GM12878 (cell line): ENCODE data around the gene SIGLEC11. TPM values are rescaled to one million over a fixed set of nuclear protein-coding genes. Genes with fewer than 3 reads are reported as not detected.

ENCODE experiments used
- ATAC-seq: fragments of 200-7000 bp; cut with Tn5 transposase; 3 replicates; pipeline ENCODE4 v1.9.1; 2020; ENCODE audit warnings: mild to moderate bottlenecking, moderate library complexity
- BruUV-seq: library from RNA; stranded (reverse); fragments of 400-500 nt; replicated peaks from 2 replicates; lab custom pipeline; 2021; lab: Mats Ljungman, UMichigan
- CTCF ChIA-PET: fragments of 300-600 bp; sonication (Branson Sonifier 250); formaldehyde crosslinking; extraction: SDS; loops from one replicate; lab custom pipeline; 2021; ENCODE audit warnings: inconsistent platforms; lab: Yijun Ruan, JAX
- POLR2A ChIA-PET: fragments of 350-600 bp; formaldehyde crosslinking; extraction: SDS; loops from one replicate; lab custom pipeline; 2021; ENCODE audit warnings: inconsistent platforms; lab: Charles Lee
- RAD21 ChIA-PET: fragments of 300-600 bp; sonication (Branson Sonifier 250); formaldehyde crosslinking; loops from one replicate; lab custom pipeline; 2023; ENCODE audit warnings: antibody characterized with exemption; ENCODE audit not compliant: unreplicated experiment; lab: Charles Lee
- SMC1A ChIA-PET: fragments of 300-600 bp; sonication (Branson Sonifier 250); formaldehyde crosslinking; loops from one replicate; lab custom pipeline; 2023; ENCODE audit not compliant: unreplicated experiment, uncharacterized antibody; lab: Charles Lee
- DNase-seq: peaks from one replicate; pipeline ENCODE4 v3.0.0-alpha.2; 2011; ENCODE audit warnings: low read depth, low spot score
- FAIRE-seq: peaks from 3 replicates; lab custom pipeline; 2011; peaks lifted over from hg19 to GRCh38; lab: Jason Lieb, UNC
- H2AFZ ChIP-seq: 2 replicates; pipeline ENCODE4 v1.6.0; 2011; ENCODE audit warnings: low read depth, low read length, control low read depth; ENCODE audit not compliant: control insufficient read depth
- H3K27ac ChIP-seq: 2 replicates; pipeline ENCODE4 v1.5.1; 2011; ENCODE audit warnings: control low read depth; ENCODE audit not compliant: control insufficient read depth, insufficient read depth
- H3K27me3 ChIP-seq, 2 experiments: replicated peaks in 1 of 2; 2 replicates each; pipeline versions ENCODE4 v1.6.0 to v1.6.1; 2011; ENCODE audit warnings: low read length in 1 of 2; ENCODE audit not compliant: control insufficient read depth in 2 of 2, insufficient read depth in 2 of 2
- H3K36me3 ChIP-seq, 2 experiments: 2 replicates each; pipeline ENCODE4 v1.5.1; 2011; ENCODE audit warnings: low read length in 1 of 2; ENCODE audit not compliant: control insufficient read depth in 2 of 2, insufficient read depth in 2 of 2
- H3K4me1 ChIP-seq: 2 replicates; pipeline ENCODE4 v1.6.1; 2011; ENCODE audit warnings: mild to moderate bottlenecking, low read length, moderate library complexity, mixed read lengths; ENCODE audit not compliant: control insufficient read depth, insufficient read depth
- H3K4me2 ChIP-seq: 2 replicates; pipeline ENCODE4 v1.6.0; 2011; ENCODE audit warnings: control low read depth; ENCODE audit not compliant: control insufficient read depth, insufficient read depth
- H3K4me3 ChIP-seq: fragments of 200-600 bp; sonication (generic); 2 replicates; pipeline ENCODE4 v1.5.1; 2016
- H3K79me2 ChIP-seq: 2 replicates; pipeline ENCODE4 v1.6.0; 2011; ENCODE audit warnings: low read length; ENCODE audit not compliant: control insufficient read depth, insufficient read depth
- H3K9ac ChIP-seq: 2 replicates; pipeline ENCODE4 v1.8.0; 2011; ENCODE audit warnings: low read length, control low read depth, mixed read lengths; ENCODE audit not compliant: control insufficient read depth, insufficient read depth
- H3K9me3 ChIP-seq: replicated peaks from 3 replicates; pipeline ENCODE4 v1.5.1; 2011; ENCODE audit warnings: mild to moderate bottlenecking, low read length; ENCODE audit not compliant: control insufficient read depth, insufficient read depth
- H4K20me1 ChIP-seq: 2 replicates; pipeline ENCODE4 v1.6.0; 2011; ENCODE audit not compliant: control insufficient read depth, insufficient read depth
- DPF2 ChIP-seq: fragments of 450-650 bp; IDR thresholded peaks from 2 replicates; pipeline ENCODE4 v1.6.1; 2017; ENCODE audit warnings: mild to moderate bottlenecking
- KAT2A ChIP-seq: conservative IDR thresholded peaks from 2 replicates; pipeline ENCODE4 v1.6.1; 2011; ENCODE audit warnings: low read depth, low read length; ENCODE audit not compliant: control insufficient read depth
- NR2F1 ChIP-seq: fragments of 450-650 bp; conservative IDR thresholded peaks from 2 replicates; pipeline ENCODE4 v1.6.1; 2017; ENCODE audit warnings: mild to moderate bottlenecking
- SMAD5 ChIP-seq: IDR thresholded peaks from 2 replicates; pipeline ENCODE4 v1.6.1; 2016; ENCODE audit warnings: antibody characterized with exemption, low read depth
- STAT1 ChIP-seq: fragments of 450-650 bp; conservative IDR thresholded peaks from 2 replicates; pipeline ENCODE4 v1.6.1; 2014; ENCODE audit warnings: antibody characterized with exemption, mild to moderate bottlenecking
- ZNF207 ChIP-seq: fragments of 450-650 bp; IDR thresholded peaks from 2 replicates; pipeline ENCODE4 v1.6.1; 2014; ENCODE audit warnings: antibody characterized with exemption, mild to moderate bottlenecking, borderline replicate concordance
- WGBS: methylation state at CpG from one replicate; pipeline ENCODE4 v1.1.6; 2016; ENCODE audit warnings: low lambda C conversion rate; ENCODE audit not compliant: insufficient replicate concordance, insufficient coverage; ENCODE audit errors: missing lambda C conversion rate; 5-methylcytosine and 5-hydroxymethylcytosine counted together
- in situ Hi-C: fragments of 300-500 bp; cut with MboI; formaldehyde crosslinking; loops from 9 replicates; pipeline ENCODE4 v1.14.3; 2018; ENCODE audit warnings: mixed read lengths
- intact Hi-C: fragments of 100-400 bp; cut with micrococcal nuclease; formaldehyde crosslinking; loops from one replicate; pipeline ENCODE4 v1.14.2; 2022; ENCODE audit not compliant: unreplicated experiment
- polyA plus RNA-seq, 11 experiments: library from polyadenylated mRNA; depleted of rRNA in 4 of 11; unstranded in 6 of 11; stranded (reverse) in 5 of 11; fragments of >200 nt; fragmentation: Nextera tagmentation in 4 of 11; fragmentation: Illumina TruSeq in 1 of 11; extraction: Ambion mirVana in 4 of 11; extraction: Trizol in 1 of 11; gene quantifications; 1 replicate in 1 of 11; 2 replicates in 10 of 11; pipeline versions ENCODE4 v1.2.1 to v1.2.3, GENCODE V29; 2011 to 2016; ENCODE audit warnings: inconsistent platforms in 2 of 11, missing spikeins in 2 of 11, low read depth in 1 of 11
- total RNA-seq, 4 experiments: library from RNA; depleted of rRNA in 3 of 4; stranded (reverse); fragments of >200 nt in 3 of 4; fragmentation: Illumina TruSeq in 1 of 4; extraction: Trizol in 1 of 4; gene quantifications; 2 replicates each; pipeline versions ENCODE4 v1.2.1 to v1.2.3, GENCODE V29; 2013 to 2021
- TF ChIP-seq, protein P1 (sequence below): fragments of 450-650 bp; IDR thresholded peaks from 2 replicates; pipeline ENCODE4 v1.6.1; 2017; ENCODE audit warnings: borderline replicate concordance
- TF ChIP-seq, protein P2 (sequence below): fragments of 450-650 bp; formaldehyde crosslinking; IDR thresholded peaks from 2 replicates; pipeline ENCODE4 v1.4.0; 2022; ENCODE audit warnings: mild to moderate bottlenecking, moderate library complexity
- TF ChIP-seq, protein P3 (sequence below): fragments of 150-350 bp; IDR thresholded peaks from 2 replicates; pipeline ENCODE4 v1.6.1; 2016; ENCODE audit warnings: low read depth, low read length
- TF ChIP-seq, protein P4 (sequence below): fragments of 150-350 bp; IDR thresholded peaks from 2 replicates; pipeline ENCODE4 v1.6.1; 2014; ENCODE audit warnings: mild to moderate bottlenecking, low read depth, low read length

SIGLEC11 gene
- total and polyA plus RNA-seq, 10 of the 15 experiments (the other 5 are each of a cell fraction or from before 2014, with no cell fraction given): not detected

DNA sequence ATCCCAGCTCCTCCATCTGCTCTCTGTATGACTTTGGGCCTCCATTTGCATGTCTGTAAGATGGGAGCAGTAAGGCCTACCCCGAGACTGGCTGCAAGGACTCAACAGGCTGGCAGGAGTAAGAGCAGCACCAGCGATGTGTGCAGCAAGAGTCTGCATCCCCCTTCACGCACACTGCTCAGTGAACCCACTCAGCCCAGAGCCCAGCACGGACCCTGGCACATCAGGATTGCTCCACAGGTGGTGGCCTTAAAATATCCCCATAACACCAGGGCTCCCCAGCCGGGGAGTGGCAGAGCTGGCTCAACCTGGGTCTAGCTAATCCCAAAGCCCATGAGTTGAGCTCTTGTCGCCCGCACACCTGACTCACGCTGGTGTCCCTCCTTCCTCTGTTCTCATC lies 40.8 kb upstream of the SIGLEC11 start:
- Histone ChIP-seq H4K20me1 (no peaks in the 10 kb centered on the region), H3K4me2 (no peak overlapping the region), H2AFZ (no peak overlapping the region), H3K4me3 (no peak overlapping the region), H3K27me3 (no peaks in the 10 kb centered on the region), H3K79me2 (no peaks in the 10 kb centered on the region; the same call in 1 of the 2 replicates), H3K9ac (no peak overlapping the region), H3K9me3 (no peaks in the 10 kb centered on the region), H3K36me3 (peaks cover 20 to 22% of the 10 kb centered on the region in 2 experiments; a peak in 3 of 4 replicates), H3K4me1 (peaks cover 16% of the 10 kb centered on the region), H3K27ac (no peak overlapping the region)
- WGBS: 93% methylated on average over 8 of the region's 8 CpGs
- BruUV-seq: no TSS peak
- ChIA-PET SMC1A (no interaction called here), CTCF (interaction anchor here (1.2 kb wide), 1 partner anchor 9 kb away, joined by 4 read pairs; no protein-coding TSS in a partner anchor), POLR2A (no interaction called here), RAD21 (no interaction called here)
- no peak for FAIRE-seq
- in situ Hi-C loops: no loop called here
- ATAC-seq: no peak
- no peak for DNase-seq
- intact Hi-C loops: no loop called here
- TF ChIP-seq ZNF207 (no peak), STAT1 (no peak), SMAD5 (no peak), NR2F1 (no peak), KAT2A (no peak), DPF2 (no peak)
- TF ChIP-seq, protein P1, sequence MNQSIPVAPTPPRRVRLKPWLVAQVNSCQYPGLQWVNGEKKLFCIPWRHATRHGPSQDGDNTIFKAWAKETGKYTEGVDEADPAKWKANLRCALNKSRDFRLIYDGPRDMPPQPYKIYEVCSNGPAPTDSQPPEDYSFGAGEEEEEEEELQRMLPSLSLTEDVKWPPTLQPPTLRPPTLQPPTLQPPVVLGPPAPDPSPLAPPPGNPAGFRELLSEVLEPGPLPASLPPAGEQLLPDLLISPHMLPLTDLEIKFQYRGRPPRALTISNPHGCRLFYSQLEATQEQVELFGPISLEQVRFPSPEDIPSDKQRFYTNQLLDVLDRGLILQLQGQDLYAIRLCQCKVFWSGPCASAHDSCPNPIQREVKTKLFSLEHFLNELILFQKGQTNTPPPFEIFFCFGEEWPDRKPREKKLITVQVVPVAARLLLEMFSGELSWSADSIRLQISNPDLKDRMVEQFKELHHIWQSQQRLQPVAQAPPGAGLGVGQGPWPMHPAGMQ: no peak
- TF ChIP-seq, protein P2, sequence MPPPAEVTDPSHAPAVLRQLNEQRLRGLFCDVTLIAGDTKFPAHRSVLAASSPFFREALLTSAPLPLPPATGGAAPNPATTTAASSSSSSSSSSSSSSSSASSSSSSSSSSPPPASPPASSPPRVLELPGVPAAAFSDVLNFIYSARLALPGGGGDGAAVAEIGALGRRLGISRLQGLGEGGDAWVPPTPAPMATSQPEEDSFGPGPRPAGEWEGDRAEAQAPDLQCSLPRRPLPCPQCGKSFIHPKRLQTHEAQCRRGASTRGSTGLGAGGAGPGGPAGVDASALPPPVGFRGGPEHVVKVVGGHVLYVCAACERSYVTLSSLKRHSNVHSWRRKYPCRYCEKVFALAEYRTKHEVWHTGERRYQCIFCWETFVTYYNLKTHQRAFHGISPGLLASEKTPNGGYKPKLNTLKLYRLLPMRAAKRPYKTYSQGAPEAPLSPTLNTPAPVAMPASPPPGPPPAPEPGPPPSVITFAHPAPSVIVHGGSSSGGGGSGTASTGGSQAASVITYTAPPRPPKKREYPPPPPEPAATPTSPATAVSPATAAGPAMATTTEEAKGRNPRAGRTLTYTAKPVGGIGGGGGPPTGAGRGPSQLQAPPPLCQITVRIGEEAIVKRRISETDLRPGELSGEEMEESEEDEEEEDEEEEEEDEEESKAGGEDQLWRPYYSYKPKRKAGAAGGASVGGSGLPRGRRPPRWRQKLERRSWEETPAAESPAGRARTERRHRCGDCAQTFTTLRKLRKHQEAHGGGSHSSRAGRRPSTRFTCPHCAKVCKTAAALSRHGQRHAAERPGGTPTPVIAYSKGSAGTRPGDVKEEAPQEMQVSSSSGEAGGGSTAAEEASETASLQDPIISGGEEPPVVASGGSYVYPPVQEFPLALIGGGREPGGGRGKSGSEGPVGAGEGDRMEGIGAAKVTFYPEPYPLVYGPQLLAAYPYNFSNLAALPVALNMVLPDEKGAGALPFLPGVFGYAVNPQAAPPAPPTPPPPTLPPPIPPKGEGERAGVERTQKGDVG (CRISPR knock-in tag): no peak
- TF ChIP-seq, protein P3, sequence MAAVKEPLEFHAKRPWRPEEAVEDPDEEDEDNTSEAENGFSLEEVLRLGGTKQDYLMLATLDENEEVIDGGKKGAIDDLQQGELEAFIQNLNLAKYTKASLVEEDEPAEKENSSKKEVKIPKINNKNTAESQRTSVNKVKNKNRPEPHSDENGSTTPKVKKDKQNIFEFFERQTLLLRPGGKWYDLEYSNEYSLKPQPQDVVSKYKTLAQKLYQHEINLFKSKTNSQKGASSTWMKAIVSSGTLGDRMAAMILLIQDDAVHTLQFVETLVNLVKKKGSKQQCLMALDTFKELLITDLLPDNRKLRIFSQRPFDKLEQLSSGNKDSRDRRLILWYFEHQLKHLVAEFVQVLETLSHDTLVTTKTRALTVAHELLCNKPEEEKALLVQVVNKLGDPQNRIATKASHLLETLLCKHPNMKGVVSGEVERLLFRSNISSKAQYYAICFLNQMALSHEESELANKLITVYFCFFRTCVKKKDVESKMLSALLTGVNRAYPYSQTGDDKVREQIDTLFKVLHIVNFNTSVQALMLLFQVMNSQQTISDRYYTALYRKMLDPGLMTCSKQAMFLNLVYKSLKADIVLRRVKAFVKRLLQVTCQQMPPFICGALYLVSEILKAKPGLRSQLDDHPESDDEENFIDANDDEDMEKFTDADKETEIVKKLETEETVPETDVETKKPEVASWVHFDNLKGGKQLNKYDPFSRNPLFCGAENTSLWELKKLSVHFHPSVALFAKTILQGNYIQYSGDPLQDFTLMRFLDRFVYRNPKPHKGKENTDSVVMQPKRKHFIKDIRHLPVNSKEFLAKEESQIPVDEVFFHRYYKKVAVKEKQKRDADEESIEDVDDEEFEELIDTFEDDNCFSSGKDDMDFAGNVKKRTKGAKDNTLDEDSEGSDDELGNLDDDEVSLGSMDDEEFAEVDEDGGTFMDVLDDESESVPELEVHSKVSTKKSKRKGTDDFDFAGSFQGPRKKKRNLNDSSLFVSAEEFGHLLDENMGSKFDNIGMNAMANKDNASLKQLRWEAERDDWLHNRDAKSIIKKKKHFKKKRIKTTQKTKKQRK: no peak
- TF ChIP-seq, protein P4, sequence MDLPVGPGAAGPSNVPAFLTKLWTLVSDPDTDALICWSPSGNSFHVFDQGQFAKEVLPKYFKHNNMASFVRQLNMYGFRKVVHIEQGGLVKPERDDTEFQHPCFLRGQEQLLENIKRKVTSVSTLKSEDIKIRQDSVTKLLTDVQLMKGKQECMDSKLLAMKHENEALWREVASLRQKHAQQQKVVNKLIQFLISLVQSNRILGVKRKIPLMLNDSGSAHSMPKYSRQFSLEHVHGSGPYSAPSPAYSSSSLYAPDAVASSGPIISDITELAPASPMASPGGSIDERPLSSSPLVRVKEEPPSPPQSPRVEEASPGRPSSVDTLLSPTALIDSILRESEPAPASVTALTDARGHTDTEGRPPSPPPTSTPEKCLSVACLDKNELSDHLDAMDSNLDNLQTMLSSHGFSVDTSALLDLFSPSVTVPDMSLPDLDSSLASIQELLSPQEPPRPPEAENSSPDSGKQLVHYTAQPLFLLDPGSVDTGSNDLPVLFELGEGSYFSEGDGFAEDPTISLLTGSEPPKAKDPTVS: no peak
